ENCODE data around the gene ENC1.

The ENC1 gene

DNA sequence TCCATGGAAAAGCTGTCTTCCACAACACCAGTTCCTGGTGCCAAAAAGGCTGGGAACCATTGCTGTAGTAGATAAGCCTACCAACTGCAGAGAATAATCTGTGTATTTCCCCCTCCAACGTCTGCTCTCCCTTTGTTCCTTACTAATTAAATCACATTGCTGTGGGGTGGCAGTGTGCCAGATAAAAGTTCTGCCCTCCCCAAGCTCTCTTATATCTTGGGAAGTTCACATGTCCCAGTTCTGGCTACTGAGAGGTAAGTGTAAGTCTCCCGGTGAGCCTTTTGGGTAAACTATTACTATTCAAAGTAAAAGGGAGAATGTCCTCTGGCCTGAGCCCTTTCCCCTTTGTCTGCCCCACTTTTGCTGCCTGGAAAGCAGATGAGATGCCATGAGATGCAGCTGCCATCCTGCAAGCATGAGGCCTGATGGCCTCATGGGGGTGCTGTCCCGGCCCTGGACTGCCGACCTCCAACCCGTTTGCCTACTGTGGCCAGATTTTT, 14.7 kb downstream of the ENC1 start:
- TF ChIP-seq CTCF (conservative IDR thresholded peaks at IDR 0.05; ENCODE audit: low read depth, low read length), result peak; percentile 36

GRCh38 chr5:74624931-74625505, 15.5 kb downstream of the ENC1 start:
- no peak overlapping the region for H3K4me3 ChIP-seq (ENCODE audit: low read depth, low read length)
- DNase-seq (ENCODE audit: low read depth), result no peak
- TF ChIP-seq CTCF (conservative IDR thresholded peaks at IDR 0.05; ENCODE audit: low read depth, low read length), result no peak

More for the DNA sequence above, 14.7 kb downstream of the ENC1 start:
- peak; percentile 65 for DNase-seq (ENCODE audit: low read depth)
- no peak overlapping the region for H3K4me3 ChIP-seq (ENCODE audit: low read depth, low read length)

DNA sequence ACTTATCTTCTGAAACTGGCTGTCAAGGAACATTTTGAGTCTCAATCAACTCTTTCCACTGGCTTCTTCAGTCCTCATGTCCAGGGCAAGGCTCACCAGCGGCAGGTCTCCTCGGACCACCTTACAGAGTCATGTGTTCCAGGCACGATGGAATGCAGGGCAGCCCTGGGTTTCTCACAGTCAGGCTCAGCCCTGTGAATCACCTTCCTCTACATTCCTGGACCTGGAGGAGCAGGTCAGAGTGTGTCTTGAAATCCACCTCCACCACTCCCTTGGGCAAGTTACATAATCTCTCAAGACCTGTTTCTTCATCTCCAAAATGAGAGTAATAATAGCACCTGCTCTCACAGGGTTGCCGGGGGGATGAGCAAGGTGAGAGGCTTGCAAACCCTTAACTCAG, 16.0 kb downstream of the ENC1 start:
- peak; percentile 38 for DNase-seq (ENCODE audit: low read depth)
- TF ChIP-seq CTCF (conservative IDR thresholded peaks at IDR 0.05; ENCODE audit: low read depth, low read length), result no peak
- H3K4me3 ChIP-seq (ENCODE audit: low read depth, low read length), result no peak overlapping the region

- TF ChIP-seq CTCF (conservative IDR thresholded peaks at IDR 0.05; ENCODE audit: low read depth, low read length), result no peak
- no peak for DNase-seq (ENCODE audit: low read depth)
- H3K4me3 ChIP-seq (ENCODE audit: low read depth, low read length), result no peak overlapping the region
These were observed 16.6 kb downstream of the ENC1 start for GRCh38 chr5:74623748-74624408.

DNA sequence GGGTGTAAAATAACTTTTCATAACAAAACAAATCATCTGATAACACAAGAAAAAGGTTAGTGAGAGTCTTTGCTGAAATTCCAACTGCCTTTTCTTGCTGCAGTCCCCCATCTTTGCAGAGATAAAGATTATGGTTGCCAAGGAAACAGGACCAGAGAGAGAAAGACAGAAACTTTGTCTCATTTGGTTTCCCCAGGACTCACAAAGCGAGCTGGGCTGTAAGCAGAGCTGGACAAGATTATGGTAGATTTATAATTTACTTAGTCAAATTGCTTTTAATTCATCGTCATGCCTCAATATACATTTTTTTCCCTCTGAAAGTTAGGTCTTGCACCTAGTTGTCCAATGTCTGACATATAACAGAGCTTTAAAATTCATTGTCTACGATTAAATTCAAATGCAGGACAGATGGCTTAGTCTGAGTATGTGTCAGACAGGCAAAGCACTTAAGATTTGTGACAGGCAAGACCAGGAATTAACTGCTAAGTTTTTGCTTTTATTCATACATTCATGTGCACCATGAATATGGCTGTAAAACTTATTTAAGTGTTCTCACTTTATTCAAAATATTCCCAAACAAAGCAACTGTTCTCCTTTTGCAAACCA, 17.4 kb downstream of the ENC1 start:
- DNase-seq (ENCODE audit: low read depth), result no peak
- H3K4me3 ChIP-seq (ENCODE audit: low read depth, low read length), result no peak overlapping the region
- no peak for TF ChIP-seq CTCF (conservative IDR thresholded peaks at IDR 0.05; ENCODE audit: low read depth, low read length)

- no peak for TF ChIP-seq CTCF (conservative IDR thresholded peaks at IDR 0.05; ENCODE audit: low read depth, low read length)
- no peak for DNase-seq (ENCODE audit: low read depth)
- no peak overlapping the region for H3K4me3 ChIP-seq (ENCODE audit: low read depth, low read length)
These were observed 18.4 kb downstream of the ENC1 start for GRCh38 chr5:74622122-74622521.

All from choroid plexus epithelial cell (primary cell).